ENCODE measurements around the gene DAPK3.
"Not testable (repeated sequence)": the region's sequence is repeated elsewhere in the genome, so short reads cannot be mapped to it uniquely, and the experiment has no call there.

The DAPK3 gene

DNA sequence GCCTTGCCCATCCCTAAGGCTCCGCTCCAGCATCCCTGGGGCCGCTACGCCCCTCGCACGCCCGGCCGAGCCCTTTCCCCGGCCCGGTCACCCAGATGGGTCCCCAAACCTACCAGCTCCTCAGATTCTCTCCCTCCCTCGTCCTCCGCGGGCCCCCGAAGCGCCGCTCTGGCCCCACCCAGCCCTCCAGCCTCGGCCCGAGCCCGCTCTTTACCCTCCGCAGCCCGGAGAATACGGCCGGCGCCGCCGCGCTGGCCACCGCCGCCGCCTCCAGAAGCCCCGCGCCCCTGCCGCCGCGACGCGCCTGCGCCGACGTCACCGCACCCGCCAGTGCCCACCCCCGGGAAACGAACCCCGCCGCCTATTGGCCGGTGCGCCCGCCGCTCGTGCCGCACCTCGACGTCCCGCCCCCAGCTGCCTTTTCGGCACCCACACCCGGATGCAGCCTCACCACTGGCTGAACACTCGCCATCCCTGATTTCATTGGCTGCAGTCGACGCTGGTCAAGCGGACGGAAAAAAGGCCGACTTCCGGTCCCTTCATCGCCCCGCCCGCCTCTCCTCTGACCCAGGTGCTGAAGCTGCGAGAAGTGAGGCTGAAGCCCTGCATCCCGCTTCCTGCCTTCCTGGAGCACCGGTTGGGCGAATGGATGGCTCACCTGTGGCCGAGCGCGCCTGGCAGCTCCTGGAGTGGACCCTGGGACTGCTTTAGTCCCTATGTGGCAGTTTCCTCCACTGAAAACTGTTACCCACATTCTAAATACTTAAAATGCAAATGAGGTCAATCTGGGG, at the start of gene DAPK3:
DAPK3 (minus strand) TSS at position 292 of the 791 bp plus-strand sequence. CDS start 1,364 bp downstream, outside the sequence.
- peak; percentile 96 for DNase-seq (ENCODE audit: low spot score)

- DNase-seq (ENCODE audit: low spot score): no peak
These were observed 48.7 kb upstream of the DAPK3 start for GRCh38 chr19:4019578-4019977.

DNA sequence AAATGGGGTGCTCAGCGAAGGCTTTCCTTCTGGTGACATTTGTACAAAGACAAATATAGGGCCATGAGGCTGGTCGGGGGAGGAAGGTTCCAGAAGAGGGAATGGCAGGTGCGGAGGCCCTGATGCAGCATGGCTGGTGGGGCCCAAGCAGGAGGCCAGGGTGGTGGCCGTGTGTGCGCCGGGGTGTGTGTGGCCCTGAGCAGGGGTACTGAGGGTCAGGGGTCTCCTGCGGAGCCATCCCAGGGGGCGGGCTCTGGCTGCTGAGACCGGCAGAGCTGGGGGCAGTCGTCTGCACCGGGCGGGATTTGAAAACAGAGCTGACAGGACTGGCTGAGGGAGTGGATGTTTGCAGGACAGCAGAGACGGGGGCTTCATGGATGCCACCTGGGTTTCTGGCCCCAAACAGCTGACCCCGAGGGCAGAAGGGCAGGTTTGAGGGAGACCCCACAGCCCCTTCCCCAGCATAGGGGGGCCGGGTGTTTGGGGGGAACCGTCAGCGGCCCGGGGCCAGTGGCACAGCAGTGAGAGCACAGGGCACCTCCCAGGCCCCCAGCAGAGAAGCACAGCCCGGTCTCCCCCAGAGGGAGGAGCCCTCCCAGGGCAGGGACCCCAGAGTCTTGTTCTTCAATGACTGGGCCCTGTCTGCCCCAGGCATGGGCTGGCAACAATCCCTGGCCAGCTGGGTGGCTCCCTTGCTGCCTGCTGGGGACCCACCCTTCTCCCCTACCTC, 48.0 kb upstream of the DAPK3 start:
- no peak for DNase-seq (ENCODE audit: low spot score)

DNA sequence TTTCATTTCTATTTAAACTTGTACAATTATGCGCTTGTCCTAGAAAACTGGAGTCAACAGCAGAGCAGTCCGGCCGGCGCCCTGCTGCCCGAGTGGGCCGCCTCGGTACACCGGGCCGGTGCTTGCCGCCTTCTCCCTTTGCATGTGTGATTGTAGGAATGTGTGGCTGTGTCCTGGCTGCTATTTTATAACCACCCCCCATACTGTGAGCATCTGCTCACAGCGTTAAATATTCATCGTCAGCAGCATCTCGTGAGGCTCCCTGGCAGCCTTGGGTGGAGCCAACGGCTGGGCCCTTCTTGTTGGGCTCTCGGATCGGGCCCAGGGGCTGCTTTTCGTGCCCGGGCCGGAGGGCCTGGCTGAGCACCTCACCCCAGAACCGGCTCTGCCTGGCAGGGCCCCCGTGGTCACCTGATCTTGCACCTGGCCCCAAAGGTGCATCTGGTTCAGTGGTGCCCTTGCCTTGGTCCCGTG, 47.3 kb upstream of the DAPK3 start:
- DNase-seq (ENCODE audit: low spot score): no peak

DNA sequence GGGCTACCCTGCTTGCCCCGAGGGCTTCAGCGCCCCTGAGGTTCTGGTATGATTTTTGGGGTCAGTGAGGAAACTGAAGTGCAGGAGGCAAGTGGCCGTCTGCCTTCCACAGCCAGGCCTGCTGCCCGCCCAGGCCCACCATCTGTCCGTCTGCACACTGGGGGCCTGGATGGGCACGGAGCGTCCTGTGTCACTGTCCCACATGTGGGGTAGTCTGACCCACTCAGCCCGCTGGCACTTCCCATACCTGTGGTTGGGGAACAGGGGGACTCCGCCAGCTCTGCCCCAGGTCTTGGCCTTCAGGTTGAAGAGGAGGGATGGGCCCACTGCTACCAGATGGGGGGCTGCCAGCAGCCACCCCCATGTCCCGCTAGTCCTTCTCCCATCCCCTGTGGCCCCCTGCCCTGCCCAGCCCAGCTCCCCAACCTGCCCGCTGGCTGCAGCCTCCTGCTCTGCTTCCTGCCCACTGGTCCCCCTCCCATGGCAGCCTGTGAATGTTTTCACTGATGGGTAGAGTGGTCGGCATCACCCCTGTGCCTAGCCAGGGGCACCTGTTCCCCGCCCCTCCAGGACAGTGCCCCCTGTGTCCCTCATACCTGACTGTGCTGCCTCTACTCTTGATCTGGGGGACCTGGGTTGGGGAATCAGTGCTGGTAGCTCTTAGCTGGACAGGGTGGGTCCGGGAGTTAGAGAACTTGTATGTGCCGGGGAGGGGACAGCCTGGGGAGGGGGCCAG, 46.2 kb upstream of the DAPK3 start:
- no peak for DNase-seq (ENCODE audit: low spot score)

DNA sequence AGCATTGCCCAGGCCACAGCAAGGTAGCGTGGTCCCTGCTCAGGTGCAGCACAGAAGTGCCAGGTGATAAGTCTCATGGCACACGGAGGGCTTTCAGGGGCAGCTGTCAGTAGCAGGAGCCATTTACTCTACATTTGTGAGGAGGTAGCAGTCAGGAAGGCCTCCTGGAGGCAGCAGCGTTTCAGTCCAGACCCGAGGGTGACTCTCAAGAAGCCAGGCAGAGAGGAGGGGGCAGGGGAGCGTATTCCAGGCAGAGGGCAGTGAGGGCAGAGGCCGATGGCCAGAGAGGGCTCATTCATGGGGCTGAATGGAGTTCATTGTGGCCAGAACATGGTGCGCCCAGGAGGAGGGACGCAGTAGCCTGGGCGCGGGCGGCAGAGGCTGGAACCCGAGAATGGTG, 45.6 kb upstream of the DAPK3 start:
- no peak for DNase-seq (ENCODE audit: low spot score)

DNA sequence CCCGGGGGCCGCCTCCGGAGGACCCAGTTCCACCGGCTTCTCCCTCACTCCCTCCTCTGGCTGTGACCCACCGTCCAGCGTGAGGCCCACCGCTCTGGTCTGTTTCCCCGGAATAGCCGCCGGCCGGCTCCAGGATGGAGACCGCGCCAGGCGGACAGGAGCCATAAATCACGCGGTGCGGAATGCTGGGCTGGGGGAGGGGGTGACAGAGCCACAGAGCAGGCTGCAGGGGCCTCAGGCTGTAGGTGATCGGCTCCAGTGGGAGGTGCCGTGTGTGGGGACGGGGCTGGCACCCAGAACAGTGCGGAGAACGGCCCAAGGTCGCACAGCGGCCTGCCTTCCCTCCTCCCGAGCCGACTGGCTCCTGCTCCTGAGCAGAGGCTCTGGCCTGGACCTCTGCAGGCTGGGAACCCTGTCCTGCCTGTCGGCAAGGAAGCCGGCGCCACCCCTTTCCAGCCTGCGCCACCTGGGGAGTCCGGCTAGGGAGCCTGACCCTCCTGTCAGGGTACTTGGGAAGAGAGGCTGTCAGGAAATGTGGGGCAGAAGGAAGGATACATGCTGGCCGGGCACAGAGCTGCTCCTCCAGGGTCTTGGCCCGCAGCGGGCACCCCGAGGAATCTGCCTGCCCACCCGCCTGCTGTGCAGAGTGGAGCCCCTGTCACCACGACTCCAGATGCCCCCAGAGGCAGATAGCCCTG, 45.0 kb upstream of the DAPK3 start:
- DNase-seq (ENCODE audit: low spot score): no peak

GRCh38 chr19:4014541-4015491, 43.9 kb upstream of the DAPK3 start:
- DNase-seq (ENCODE audit: low spot score): no peak

- DNase-seq (ENCODE audit: low spot score): no peak
These were observed 43.1 kb upstream of the DAPK3 start for GRCh38 chr19:4013886-4014540.

- no peak for DNase-seq (ENCODE audit: low spot score)
These were observed 42.2 kb upstream of the DAPK3 start for GRCh38 chr19:4012975-4013634.

DNA sequence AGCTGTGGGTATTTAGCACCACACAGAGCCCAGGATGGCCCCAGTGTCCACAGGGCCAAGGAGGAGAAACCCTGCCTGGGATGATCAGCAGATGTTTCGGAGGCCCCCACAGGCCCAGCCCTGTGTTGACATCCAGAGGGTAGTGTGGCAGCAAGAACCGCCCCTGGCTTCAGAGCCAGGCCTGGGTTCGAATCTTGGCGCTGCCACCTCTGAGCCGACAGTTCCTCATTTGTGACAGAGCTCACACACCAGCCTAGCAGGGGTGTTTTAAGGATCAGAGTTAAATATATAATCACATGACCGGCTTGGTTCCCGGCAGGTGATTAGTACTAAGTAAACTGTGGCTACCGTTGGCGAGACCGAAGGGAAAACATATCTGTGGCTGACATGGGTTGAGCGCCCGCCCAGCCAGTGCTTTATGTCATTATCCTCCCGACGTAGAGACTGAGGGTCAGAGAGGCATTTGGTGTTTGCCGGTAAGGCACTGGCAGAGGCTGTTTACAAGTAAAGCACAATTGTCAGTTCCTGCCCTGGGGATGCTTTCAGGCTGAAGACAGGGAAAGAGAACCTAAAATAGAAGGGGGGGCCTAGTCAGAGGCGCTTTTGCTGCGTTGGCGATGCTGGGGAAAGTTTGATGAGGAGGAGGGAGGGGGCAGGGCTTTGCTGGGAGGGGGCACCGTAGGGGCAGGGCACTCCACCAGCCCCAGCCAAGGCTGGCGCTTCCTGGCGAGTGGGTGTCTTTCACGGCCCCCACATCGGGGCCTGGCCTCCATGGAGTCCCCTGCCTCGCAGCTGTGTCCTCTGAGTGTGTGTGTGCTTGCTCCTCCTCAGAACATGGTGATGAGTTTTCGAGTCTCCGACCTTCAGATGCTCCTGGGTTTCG, 41.4 kb upstream of the DAPK3 start:
- no peak for DNase-seq (ENCODE audit: low spot score)

GRCh38 chr19:4011430-4011829, 40.5 kb upstream of the DAPK3 start:
- not testable (repeated sequence) for DNase-seq (ENCODE audit: low spot score)

DNA sequence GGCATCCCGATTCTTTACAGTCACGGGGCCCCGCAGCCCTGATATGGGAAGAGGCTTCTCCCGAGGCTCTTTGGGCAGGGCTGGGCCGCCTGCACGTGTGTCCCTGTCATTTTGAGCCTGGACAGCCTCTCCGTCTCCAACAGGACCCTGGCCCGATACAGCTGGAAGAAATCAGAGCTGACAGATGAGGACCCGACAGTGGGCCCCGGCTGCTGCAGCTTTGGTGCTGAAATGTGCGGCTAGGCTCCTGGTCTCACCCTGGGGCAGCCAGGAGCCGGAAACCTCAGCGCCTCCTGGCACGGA, 39.9 kb upstream of the DAPK3 start:
- DNase-seq (ENCODE audit: low spot score): no peak

GRCh38 chr19:4009990-4010807, 39.3 kb upstream of the DAPK3 start:
- DNase-seq (ENCODE audit: low spot score): no peak

- DNase-seq (ENCODE audit: low spot score): peak; percentile 23
These were observed 37.1 kb upstream of the DAPK3 start for GRCh38 chr19:4007836-4008539.

DNA sequence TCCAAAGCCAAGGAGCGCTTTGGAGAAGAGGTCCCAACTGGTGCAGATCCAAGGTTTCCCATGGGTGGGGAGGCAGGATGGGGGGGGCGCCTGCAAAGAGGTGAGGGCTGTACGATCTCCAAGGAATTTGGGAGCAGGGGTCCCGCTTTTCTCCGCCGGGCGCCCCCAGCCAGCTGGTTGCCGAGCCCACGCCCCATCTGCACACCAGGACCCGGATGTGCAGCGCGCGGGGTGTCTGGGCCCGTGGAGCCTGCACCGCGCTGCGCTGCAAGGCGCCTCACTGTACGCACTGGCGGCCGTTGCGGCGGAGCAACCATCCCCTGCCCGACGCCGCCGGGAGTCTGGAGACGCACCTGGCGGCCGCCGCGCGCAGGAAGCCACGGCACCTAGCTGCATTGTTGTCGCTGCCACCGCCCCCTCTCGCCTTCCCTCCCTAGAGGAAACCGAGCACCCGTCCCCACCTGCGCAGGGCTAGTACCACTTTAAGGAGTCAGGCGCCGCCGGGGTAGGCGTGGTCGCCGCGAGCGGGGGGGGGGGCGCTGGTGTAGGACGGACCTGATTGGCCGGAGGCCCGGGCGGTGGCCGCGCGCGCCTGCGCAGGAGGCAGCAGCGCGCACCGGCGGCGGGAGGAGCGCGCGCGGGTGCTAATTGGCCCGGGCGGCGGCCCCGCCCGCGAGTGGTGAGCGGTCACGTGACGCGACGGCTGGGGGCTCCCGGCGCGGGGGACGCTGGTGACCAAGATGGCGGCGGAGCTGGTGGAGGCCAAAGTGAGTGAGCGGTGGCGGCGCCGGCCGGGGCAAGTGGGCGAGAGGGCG, 36.3 kb upstream of the DAPK3 start, which contains the start of gene PIAS4:
PIAS4 (plus strand) TSS at position 716 of the 815 bp plus-strand sequence; CDS start at position 741, 25 bp downstream.
- DNase-seq (ENCODE audit: low spot score): peak; percentile 100
